MM.1S (cell line): ENCODE measurements around the gene UBXN7.

ENCODE experiments used
- CTCF ChIP-seq: fragments of 300-600 bp; sonication (generic); IDR thresholded peaks from 2 replicates; pipeline ENCODE4 v1.5.1; 2016; ENCODE audit warnings: antibody characterized with exemption, low read length, mixed read lengths
- EZH2 ChIP-seq: fragments of 300-600 bp; sonication (generic); optimal IDR thresholded peaks from 2 replicates; pipeline ENCODE3; 2017; ENCODE audit warnings: low read depth, mild to moderate bottlenecking, antibody characterized with exemption, low read length, mixed read lengths

- TF ChIP-seq CTCF: no peak
- no peak for TF ChIP-seq EZH2
Measured at GRCh38 chr3:196344663-196345062, 87.6 kb downstream of the UBXN7 start.
